Adrenal gland (tissue), 12 donors: Measurements from ENCODE around the gene GIMD1. TPM values are rescaled to one million over a fixed set of nuclear protein-coding genes. Genes with fewer than 3 reads are reported as not detected.
A peak's percentile ranks its signal among the peaks of the same experiment; 100 is the strongest.

Source experiments
- DNase-seq, 7 donors: peaks; one replicate each; pipeline ENCODE4 v3.0.0-alpha.2; 2019 to 2020
- H3K27ac ChIP-seq, 5 donors: fragments of 200-600 bp; sonication (generic) in 4 of 5; 1 replicate in 3 of 5; 2 replicates in 2 of 5; pipeline versions ENCODE4 v1.5.1 to v1.8.0; 2016 to 2020; ENCODE audit warnings: mild to moderate bottlenecking in 1 of 5
- H3K27me3 ChIP-seq: fragments of 200-600 bp; 2 replicates; pipeline ENCODE4 v1.8.0; 2021
- H3K36me3 ChIP-seq, 2 donors: fragments of 200-600 bp; replicated peaks in 1 of 2; 1 replicate in 1 of 2; 2 replicates in 1 of 2; pipeline versions ENCODE4 v1.5.1 to v1.8.0; 2018 to 2022
- H3K4me1 ChIP-seq, 2 donors: fragments of 200-600 bp; replicated peaks in 1 of 2; 1 replicate in 1 of 2; 2 replicates in 1 of 2; pipeline versions ENCODE4 v1.5.1 to v1.8.0; 2018 to 2021
- H3K4me3 ChIP-seq, 4 donors: fragments of 200-600 bp; sonication (generic) in 3 of 4; one replicate each; pipeline ENCODE4 v1.5.1; 2016 to 2018
- H3K9me3 ChIP-seq, 3 donors: fragments of 200-600 bp; sonication (generic) in 1 of 3; replicated peaks in 1 of 3; 1 replicate in 2 of 3; 2 replicates in 1 of 3; pipeline versions ENCODE4 v1.5.1 to v1.8.0; 2016 to 2021
- CTCF ChIP-seq, 6 experiments: fragments of 450-650 bp in 4 of 6; fragments of 200-600 bp in 2 of 6; sonication (generic) in 1 of 6; IDR thresholded peaks; 1 replicate in 5 of 6; 2 replicates in 1 of 6; pipeline versions ENCODE4 v1.5.1 to v1.8.0; 2016 to 2021; ENCODE audit warnings: antibody characterized with exemption in 6 of 6, mild to moderate bottlenecking in 2 of 6, moderate library complexity in 1 of 6
- POLR2A ChIP-seq, 2 donors: fragments of 450-650 bp; IDR thresholded peaks; one replicate each; pipeline ENCODE4 v1.6.1; 2017; ENCODE audit warnings: antibody characterized with exemption in 2 of 2, mild to moderate bottlenecking in 2 of 2, moderate library complexity in 1 of 2
- WGBS, 4 donors: extraction: QIAGEN DNeasy Blood & Tissue Kit in 2 of 4; methylation state at CpG; one replicate each; pipeline versions ENCODE4 v1.1.5 to v1.1.7; 2013 to 2017; 5-methylcytosine and 5-hydroxymethylcytosine counted together
- intact Hi-C, 2 donors: fragments of 100-400 bp; cut with DNase I; formaldehyde crosslinking; loops; one replicate each; pipeline versions ENCODE4 v1.14.1 to v1.15.0; 2022 to 2023
- polyA plus RNA-seq, 3 donors: library from polyadenylated mRNA; stranded (reverse); fragments of 200-250 nt in 2 of 3; fragments of 350-450 nt in 1 of 3; fragmentation: Illumina TruSeq in 1 of 3; extraction: RNeasy Lipid Tissue Mini Kit (QIAGEN cat#74804) in 1 of 3; gene quantifications; one replicate each; pipeline ENCODE4 v1.2.3, GENCODE V29; 2013 to 2014
- total RNA-seq, 9 donors: library from RNA; depleted of rRNA in 4 of 9; stranded (reverse); fragments of >200 nt in 4 of 9; fragments of 120-200 nt in 1 of 9; fragmentation: NEBNext Ultra II Directional in 1 of 9; extraction: Animal tissue kit (Norgen Biotek cat#: 25700) in 1 of 9; gene quantifications; one replicate each; pipeline versions ENCODE4 v1.1.0 to v1.2.4, GENCODE V29; 2013 to 2023
- donor health status: healthy with polysubstance abuse.
- donor health status: Bipolar disorder and iron deficiency.
- donor health status: DM: yes; HTN: yes; CAD: no.
- donor health status: DM: no; HTN: no; CAD: no.
- donor health status: DM: no; HTN: no; CAD: no.
- donor health status: DM: yes; HTN: yes; CAD: no.

Gene GIMD1
- total and polyA plus RNA-seq, 12 donors, result not detected

- no peak for TF ChIP-seq POLR2A (IDR thresholded peaks at IDR 0.05)
- TF ChIP-seq CTCF (IDR thresholded peaks at IDR 0.05), result no peak
- Histone ChIP-seq H3K4me3 (no peak overlapping the region), H3K27me3 (peaks cover 9% of the 10 kb centered on the region), H3K4me1 (peaks cover 0 to 5% of the 10 kb centered on the region in 2 donors), H3K9me3 (peaks cover 0 to 3% (median 0%) of the 10 kb centered on the region in 3 donors), H3K36me3 (no peaks in the 10 kb centered on the region), H3K27ac (no peak overlapping the region)
- intact Hi-C loops, result no loop called here
- no peak for DNase-seq
- WGBS, 4 donors, result 92 to 100% (median 96%) methylated on average over 1 of the region's 1 CpG
Observed at GRCh38 chr4:106364282-106364681, 4.3 kb downstream of the GIMD1 start.

GRCh38 chr4:106362086-106362825, 6.3 kb downstream of the GIMD1 start:
- intact Hi-C loops, result no loop called here
- Histone ChIP-seq H3K36me3 (no peaks in the 10 kb centered on the region), H3K27me3 (no peaks in the 10 kb centered on the region), H3K4me1 (peaks cover 0 to 5% of the 10 kb centered on the region in 2 donors), H3K27ac (no peak overlapping the region), H3K4me3 (no peak overlapping the region), H3K9me3 (no peaks in the 10 kb centered on the region)
- no peak for DNase-seq
- no peak for TF ChIP-seq POLR2A (IDR thresholded peaks at IDR 0.05)
- no peak for TF ChIP-seq CTCF (IDR thresholded peaks at IDR 0.05)
- 71 to 76% (median 73%) methylated on average over 3 of the region's 3 CpGs for WGBS, 4 donors

- no peak for DNase-seq
- no peak overlapping the region for H3K4me3 ChIP-seq
- no peak overlapping the region for H3K27ac ChIP-seq
- no peaks in the 10 kb centered on the region for H3K9me3 ChIP-seq
- H3K36me3 ChIP-seq, result no peaks in the 10 kb centered on the region
- H3K4me1 ChIP-seq, result no peaks in the 10 kb centered on the region
- no peaks in the 10 kb centered on the region for H3K27me3 ChIP-seq
- intact Hi-C loops, result no loop called here
- 63 to 84% (median 67%) methylated on average over 1 of the region's 1 CpG for WGBS, 4 donors
- TF ChIP-seq CTCF (IDR thresholded peaks at IDR 0.05) (no peak), POLR2A (IDR thresholded peaks at IDR 0.05) (no peak)
Observed at GRCh38 chr4:106358899-106359298, 9.7 kb downstream of the GIMD1 start.

GRCh38 chr4:106355193-106355592, 13.4 kb downstream of the GIMD1 start:
- H3K4me1 ChIP-seq, result no peaks in the 10 kb centered on the region
- TF ChIP-seq CTCF (IDR thresholded peaks at IDR 0.05), result no peak
- no peak overlapping the region for H3K27ac ChIP-seq
- WGBS, 4 donors, result 50 to 74% (median 65%) methylated on average over 4 of the region's 4 CpGs
- DNase-seq, result peak in 3 of 7 donors; percentile 3 to 17 (median 15)
- H3K9me3 ChIP-seq, result no peaks in the 10 kb centered on the region
- H3K36me3 ChIP-seq, result no peaks in the 10 kb centered on the region
- intact Hi-C loops, result no loop called here
- peak overlapping the region in 1 of 4 donors; percentile 31 for H3K4me3 ChIP-seq
- H3K27me3 ChIP-seq, result no peaks in the 10 kb centered on the region
